ENCODE measurements around the gene GMEB2. TPM values are rescaled to one million over a fixed set of nuclear protein-coding genes. Genes with fewer than 3 reads are reported as not detected.

Gene GMEB2
- 8.0 and 18.6 TPM in 2 replicates for total RNA-seq (ENCODE audit: low replicate concordance)

- no peak within 1 kb of the TSS for H3K27ac ChIP-seq
Observed at GRCh38 chr20:63626424-63627128, at the start of gene GMEB2. Gene GMEB2, minus strand, starts transcription at chr20:63627101. Its CDS starts 7,704 bp downstream, at chr20:63619397.

GRCh38 chr20:63675681-63676368 lies 48.9 kb upstream of the GMEB2 start:
- no peaks in the 10 kb centered on the region for H3K79me2 ChIP-seq (ENCODE audit: low read depth)
- no peak overlapping the region for H3K27ac ChIP-seq
- H3K36me3 ChIP-seq: no peaks in the 10 kb centered on the region
- H3K9ac ChIP-seq: no peak overlapping the region
- Mint-ChIP-seq H3K27me3 (ENCODE audit: insufficient read depth, low read depth) (peaks cover 5% of the 10 kb centered on the region), H3K4me3 (no peak overlapping the region), H3K9me3 (no peaks in the 10 kb centered on the region), H3K36me3 (peaks cover 13% of the 10 kb centered on the region), H3K27ac (no peak overlapping the region), H3K4me1 (no peaks in the 10 kb centered on the region)
- no peak overlapping the region for H3K4me3 ChIP-seq
- TF ChIP-seq CTCF (IDR thresholded peaks at IDR 0.05) (no peak), EZH2phosphoT487 (IDR thresholded peaks at IDR 0.05) (no peak), EZH2 (IDR thresholded peaks at IDR 0.05) (no peak)
- H3K9me3 ChIP-seq (ENCODE audit: low read depth): no peaks in the 10 kb centered on the region
- no peaks in the 10 kb centered on the region for H3K27me3 ChIP-seq
- H3K4me1 ChIP-seq: no peaks in the 10 kb centered on the region
- H4K20me1 ChIP-seq (ENCODE audit: low read depth): no peaks in the 10 kb centered on the region
- H3F3A ChIP-seq (ENCODE audit: low read depth): no peaks in the 10 kb centered on the region
- DNase-seq (ENCODE audit: low spot score): no peak
- H3K4me2 ChIP-seq: no peak overlapping the region
- H2AFZ ChIP-seq (replicated peaks): no peak overlapping the region

More at GRCh38 chr20:63626424-63627128, at the start of gene GMEB2:
- peak within 1 kb of the TSS; percentile 84 for H2AFZ ChIP-seq (replicated peaks)
- H3K27me3 ChIP-seq: no peaks in the 10 kb centered on the region
- Mint-ChIP-seq H3K4me3 (peak within 1 kb of the TSS; percentile 85), H3K36me3 (peaks cover 4% of the 10 kb centered on the region), H3K27ac (no peak within 1 kb of the TSS), H3K9me3 (no peaks in the 10 kb centered on the region), H3K4me1 (peaks cover 32% of the 10 kb centered on the region), H3K27me3 (ENCODE audit: insufficient read depth, low read depth) (peaks cover 2% of the 10 kb centered on the region)
- H3K4me2 ChIP-seq: peak within 1 kb of the TSS; percentile 91
- no peak for DNase-seq (ENCODE audit: low spot score)
- no peak for TF ChIP-seq EZH2 (IDR thresholded peaks at IDR 0.05)
- TF ChIP-seq CTCF (IDR thresholded peaks at IDR 0.05): no peak
- TF ChIP-seq EZH2phosphoT487 (IDR thresholded peaks at IDR 0.05): no peak
- H3K4me1 ChIP-seq: peaks cover 3% of the 10 kb centered on the region
- peaks cover 33% of the 10 kb centered on the region for H3F3A ChIP-seq (ENCODE audit: low read depth)
- peak within 1 kb of the TSS; percentile 90 for H3K4me3 ChIP-seq
- peaks cover 8% of the 10 kb centered on the region for H4K20me1 ChIP-seq (ENCODE audit: low read depth)
- no peaks in the 10 kb centered on the region for H3K36me3 ChIP-seq
- peaks cover 43% of the 10 kb centered on the region for H3K79me2 ChIP-seq (ENCODE audit: low read depth)
- H3K9me3 ChIP-seq (ENCODE audit: low read depth): no peaks in the 10 kb centered on the region
- H3K9ac ChIP-seq: peak within 1 kb of the TSS; percentile 81

- Mint-ChIP-seq H3K4me1 (no peaks in the 10 kb centered on the region), H3K9me3 (no peaks in the 10 kb centered on the region), H3K27me3 (ENCODE audit: insufficient read depth, low read depth) (peaks cover 5% of the 10 kb centered on the region), H3K36me3 (peaks cover 17% of the 10 kb centered on the region), H3K4me3 (no peak overlapping the region), H3K27ac (no peak overlapping the region)
- H3F3A ChIP-seq (ENCODE audit: low read depth): no peaks in the 10 kb centered on the region
- no peaks in the 10 kb centered on the region for H4K20me1 ChIP-seq (ENCODE audit: low read depth)
- DNase-seq (ENCODE audit: low spot score): no peak
- no peaks in the 10 kb centered on the region for H3K36me3 ChIP-seq
- H3K4me3 ChIP-seq: no peak overlapping the region
- no peak overlapping the region for H3K27ac ChIP-seq
- no peak overlapping the region for H2AFZ ChIP-seq (replicated peaks)
- no peaks in the 10 kb centered on the region for H3K4me1 ChIP-seq
- no peaks in the 10 kb centered on the region for H3K9me3 ChIP-seq (ENCODE audit: low read depth)
- H3K4me2 ChIP-seq: no peak overlapping the region
- TF ChIP-seq EZH2phosphoT487 (IDR thresholded peaks at IDR 0.05) (no peak), EZH2 (IDR thresholded peaks at IDR 0.05) (no peak), CTCF (IDR thresholded peaks at IDR 0.05) (no peak)
- H3K9ac ChIP-seq: no peak overlapping the region
- H3K79me2 ChIP-seq (ENCODE audit: low read depth): no peaks in the 10 kb centered on the region
- no peaks in the 10 kb centered on the region for H3K27me3 ChIP-seq
Observed at GRCh38 chr20:63673951-63674350, 47.0 kb upstream of the GMEB2 start.
